ENCODE data around the gene FSTL4. TPM values are rescaled to one million over a fixed set of nuclear protein-coding genes. Genes with fewer than 3 reads are reported as not detected.

The FSTL4 gene
- polyA plus RNA-seq, 1 donor (not counting 4 experiments of a cell fraction or from before 2014, with no cell fraction given): 1.7 TPM

GRCh38 chr5:133272345-133272744 lies 340.0 kb downstream of the FSTL4 start:
- no peaks in the 10 kb centered on the region for H3K9me3 ChIP-seq (ENCODE audit: control insufficient read depth, low read depth, low read length)
- TF ChIP-seq EZH2 (IDR thresholded peaks at IDR 0.05; ENCODE audit: low read length): no peak
- TF ChIP-seq, protein P1, sequence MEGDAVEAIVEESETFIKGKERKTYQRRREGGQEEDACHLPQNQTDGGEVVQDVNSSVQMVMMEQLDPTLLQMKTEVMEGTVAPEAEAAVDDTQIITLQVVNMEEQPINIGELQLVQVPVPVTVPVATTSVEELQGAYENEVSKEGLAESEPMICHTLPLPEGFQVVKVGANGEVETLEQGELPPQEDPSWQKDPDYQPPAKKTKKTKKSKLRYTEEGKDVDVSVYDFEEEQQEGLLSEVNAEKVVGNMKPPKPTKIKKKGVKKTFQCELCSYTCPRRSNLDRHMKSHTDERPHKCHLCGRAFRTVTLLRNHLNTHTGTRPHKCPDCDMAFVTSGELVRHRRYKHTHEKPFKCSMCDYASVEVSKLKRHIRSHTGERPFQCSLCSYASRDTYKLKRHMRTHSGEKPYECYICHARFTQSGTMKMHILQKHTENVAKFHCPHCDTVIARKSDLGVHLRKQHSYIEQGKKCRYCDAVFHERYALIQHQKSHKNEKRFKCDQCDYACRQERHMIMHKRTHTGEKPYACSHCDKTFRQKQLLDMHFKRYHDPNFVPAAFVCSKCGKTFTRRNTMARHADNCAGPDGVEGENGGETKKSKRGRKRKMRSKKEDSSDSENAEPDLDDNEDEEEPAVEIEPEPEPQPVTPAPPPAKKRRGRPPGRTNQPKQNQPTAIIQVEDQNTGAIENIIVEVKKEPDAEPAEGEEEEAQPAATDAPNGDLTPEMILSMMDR (optimal IDR thresholded peaks at IDR 0.05 in 1 of 3, IDR thresholded peaks at IDR 0.05 in 1 of 3, conservative IDR thresholded peaks at IDR 0.05 in 1 of 3; ENCODE audit: extremely low read depth in 1 of 3, insufficient read depth in 2 of 3, low read length in 3 of 3): no peak
- H3K27me3 ChIP-seq (ENCODE audit: control insufficient read depth, extremely low read depth, insufficient read depth, low read length): peaks cover 6% of the 10 kb centered on the region
- H3K4me3 ChIP-seq (ENCODE audit: control insufficient read depth in 2 of 3, extremely low read depth in 1 of 3, insufficient read depth in 2 of 3, low read depth in 1 of 3, low read length in 3 of 3): no peak overlapping the region
- DNase-seq (ENCODE audit: low read depth, low spot score) (no peak), FAIRE-seq (no peak)
- no peak overlapping the region for H3K4me2 ChIP-seq (ENCODE audit: control insufficient read depth, extremely low read depth, insufficient read depth, low read depth, low read length)
- H3K27ac ChIP-seq (ENCODE audit: control insufficient read depth, insufficient read depth, low read length): no peak overlapping the region
- no peaks in the 10 kb centered on the region for H3K79me2 ChIP-seq (ENCODE audit: control insufficient read depth, insufficient read depth, low read length)
- no peaks in the 10 kb centered on the region for H4K20me1 ChIP-seq (ENCODE audit: control insufficient read depth, extremely low read depth, insufficient read depth, low read length)
- dilution Hi-C loops (cut with MboI; ENCODE audit: extremely low pct_ligation_motif_present, low sequenced_read_pairs): no loop called here
- H3K4me1 ChIP-seq (ENCODE audit: control insufficient read depth, extremely low read depth, insufficient read depth, low read length): no peaks in the 10 kb centered on the region
- H3K36me3 ChIP-seq (ENCODE audit: control insufficient read depth in 2 of 2, extremely low read depth in 1 of 2, insufficient read depth in 2 of 2, low read length in 2 of 2): no peaks in the 10 kb centered on the region
- no peak overlapping the region for H3K9ac ChIP-seq (ENCODE audit: control insufficient read depth, extremely low read depth, insufficient read depth, low read length)
- no peak overlapping the region for H2AFZ ChIP-seq (ENCODE audit: control insufficient read depth, low read length)
- H3K9me1 ChIP-seq (ENCODE audit: control insufficient read depth, extremely low read depth, insufficient read depth, low read length): no peaks in the 10 kb centered on the region

- TF ChIP-seq, protein P1 (optimal IDR thresholded peaks at IDR 0.05 in 1 of 3, IDR thresholded peaks at IDR 0.05 in 1 of 3, conservative IDR thresholded peaks at IDR 0.05 in 1 of 3; ENCODE audit: extremely low read depth in 1 of 3, insufficient read depth in 2 of 3, low read length in 3 of 3): no peak
- no peak for TF ChIP-seq EZH2 (IDR thresholded peaks at IDR 0.05; ENCODE audit: low read length)
- H3K27me3 ChIP-seq (ENCODE audit: control insufficient read depth, extremely low read depth, insufficient read depth, low read length): peaks cover 10% of the 10 kb centered on the region
- H3K9me3 ChIP-seq (ENCODE audit: control insufficient read depth, low read depth, low read length): no peaks in the 10 kb centered on the region
- H3K4me2 ChIP-seq (ENCODE audit: control insufficient read depth, extremely low read depth, insufficient read depth, low read depth, low read length): no peak overlapping the region
- DNase-seq (ENCODE audit: low read depth, low spot score): no peak
- no peak overlapping the region for H3K9ac ChIP-seq (ENCODE audit: control insufficient read depth, extremely low read depth, insufficient read depth, low read length)
- no peaks in the 10 kb centered on the region for H3K36me3 ChIP-seq (ENCODE audit: control insufficient read depth in 2 of 2, extremely low read depth in 1 of 2, insufficient read depth in 2 of 2, low read length in 2 of 2)
- no peaks in the 10 kb centered on the region for H3K9me1 ChIP-seq (ENCODE audit: control insufficient read depth, extremely low read depth, insufficient read depth, low read length)
- no peak overlapping the region for H3K4me3 ChIP-seq (ENCODE audit: control insufficient read depth in 2 of 3, extremely low read depth in 1 of 3, insufficient read depth in 2 of 3, low read depth in 1 of 3, low read length in 3 of 3)
- no peaks in the 10 kb centered on the region for H3K4me1 ChIP-seq (ENCODE audit: control insufficient read depth, extremely low read depth, insufficient read depth, low read length)
- no peaks in the 10 kb centered on the region for H4K20me1 ChIP-seq (ENCODE audit: control insufficient read depth, extremely low read depth, insufficient read depth, low read length)
- no peak overlapping the region for H2AFZ ChIP-seq (ENCODE audit: control insufficient read depth, low read length)
- no peak for FAIRE-seq
- no peak overlapping the region for H3K27ac ChIP-seq (ENCODE audit: control insufficient read depth, insufficient read depth, low read length)
- H3K79me2 ChIP-seq (ENCODE audit: control insufficient read depth, insufficient read depth, low read length): no peaks in the 10 kb centered on the region
- dilution Hi-C loops (cut with MboI; ENCODE audit: extremely low pct_ligation_motif_present, low sequenced_read_pairs): no loop called here
Observed at GRCh38 chr5:133271606-133272005, 340.7 kb downstream of the FSTL4 start.

All from keratinocyte (primary cell).